ENCODE data around the gene LNPEP. TPM values are rescaled to one million over a fixed set of nuclear protein-coding genes. Genes with fewer than 3 reads are reported as not detected.

LNPEP gene
- total and polyA plus RNA-seq, 10 of the 15 experiments (the other 5 are each of a cell fraction or from before 2014, with no cell fraction given), result 5.6 to 54.9 (median 25.0) TPM

DNA sequence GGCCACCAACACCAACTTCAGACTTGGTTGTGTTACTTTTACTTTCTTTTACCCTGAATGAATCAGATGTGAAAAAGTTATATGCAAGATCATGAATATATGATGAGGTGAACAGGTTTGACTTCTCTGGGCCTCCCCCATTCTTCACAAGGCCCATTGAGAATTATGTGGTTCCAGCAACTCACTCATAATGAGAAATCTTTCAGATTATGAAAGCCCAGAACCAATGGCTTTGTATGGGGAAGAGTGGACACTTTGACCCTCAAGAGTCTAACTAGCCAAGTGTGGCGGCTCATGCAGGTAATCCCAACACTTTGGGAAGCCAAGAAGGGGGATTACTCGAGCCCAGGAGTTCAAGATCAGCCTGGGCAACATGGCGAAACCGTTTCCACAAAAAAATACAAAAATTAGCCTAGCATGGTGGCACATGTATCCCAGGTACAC, 16.1 kb upstream of the LNPEP start (continued):
- TF ChIP-seq, protein P1, sequence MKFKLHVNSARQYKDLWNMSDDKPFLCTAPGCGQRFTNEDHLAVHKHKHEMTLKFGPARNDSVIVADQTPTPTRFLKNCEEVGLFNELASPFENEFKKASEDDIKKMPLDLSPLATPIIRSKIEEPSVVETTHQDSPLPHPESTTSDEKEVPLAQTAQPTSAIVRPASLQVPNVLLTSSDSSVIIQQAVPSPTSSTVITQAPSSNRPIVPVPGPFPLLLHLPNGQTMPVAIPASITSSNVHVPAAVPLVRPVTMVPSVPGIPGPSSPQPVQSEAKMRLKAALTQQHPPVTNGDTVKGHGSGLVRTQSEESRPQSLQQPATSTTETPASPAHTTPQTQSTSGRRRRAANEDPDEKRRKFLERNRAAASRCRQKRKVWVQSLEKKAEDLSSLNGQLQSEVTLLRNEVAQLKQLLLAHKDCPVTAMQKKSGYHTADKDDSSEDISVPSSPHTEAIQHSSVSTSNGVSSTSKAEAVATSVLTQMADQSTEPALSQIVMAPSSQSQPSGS (IDR thresholded peaks at IDR 0.05; ENCODE audit: low read length), result peak; percentile 96
- TF ChIP-seq TCF3 (IDR thresholded peaks at IDR 0.05; ENCODE audit: borderline replicate concordance, insufficient read depth, low read depth, low read length) (no peak), POLR2A (IDR thresholded peaks at IDR 0.05; ENCODE audit: low read depth, low read length) (no peak), EED (IDR thresholded peaks at IDR 0.05; ENCODE audit: low read depth) (peak; percentile 83), LARP7 (IDR thresholded peaks at IDR 0.05) (no peak), ETV6 (conservative IDR thresholded peaks at IDR 0.05 in 1 of 2, IDR thresholded peaks at IDR 0.05 in 1 of 2; ENCODE audit: borderline replicate concordance in 1 of 2, low read depth in 1 of 2) (peak in 1 of 2 experiments; percentile 58; a peak in 1 of 4 replicates), MXI1 (IDR thresholded peaks at IDR 0.05; ENCODE audit: low read depth, low read length) (no peak), NFYA (IDR thresholded peaks at IDR 0.05; ENCODE audit: borderline replicate concordance, low read depth, low read length) (no peak), NFIC (IDR thresholded peaks at IDR 0.05; ENCODE audit: low read depth, low read length) (peak; percentile 87), CBX5 (IDR thresholded peaks at IDR 0.05; ENCODE audit: low read depth) (peak; percentile 66; the same call in 1 of the 2 replicates), ZNF217 (IDR thresholded peaks at IDR 0.05) (peak; percentile 24; the same call in 1 of the 2 replicates), TCF7 (IDR thresholded peaks at IDR 0.05; ENCODE audit: borderline replicate concordance) (no peak), RBBP5 (conservative IDR thresholded peaks at IDR 0.05) (no peak), WRNIP1 (IDR thresholded peaks at IDR 0.05; ENCODE audit: borderline replicate concordance, low read depth, low read length) (no peak), MYB (IDR thresholded peaks at IDR 0.05; ENCODE audit: borderline replicate concordance, low read depth, low read length) (no peak), ATF7 (IDR thresholded peaks at IDR 0.05; ENCODE audit: low read depth) (peak; percentile 67), HDAC6 (IDR thresholded peaks at IDR 0.05; ENCODE audit: unreplicated experiment) (no peak), CBX3 (IDR thresholded peaks at IDR 0.05; ENCODE audit: borderline replicate concordance, low read depth) (no peak), IRF4 (IDR thresholded peaks at IDR 0.05; ENCODE audit: low read depth, low read length) (peak; percentile 72), NFYB (IDR thresholded peaks at IDR 0.05; ENCODE audit: insufficient read depth, low read depth, low read length) (no peak)
- TF ChIP-seq, protein P2, sequence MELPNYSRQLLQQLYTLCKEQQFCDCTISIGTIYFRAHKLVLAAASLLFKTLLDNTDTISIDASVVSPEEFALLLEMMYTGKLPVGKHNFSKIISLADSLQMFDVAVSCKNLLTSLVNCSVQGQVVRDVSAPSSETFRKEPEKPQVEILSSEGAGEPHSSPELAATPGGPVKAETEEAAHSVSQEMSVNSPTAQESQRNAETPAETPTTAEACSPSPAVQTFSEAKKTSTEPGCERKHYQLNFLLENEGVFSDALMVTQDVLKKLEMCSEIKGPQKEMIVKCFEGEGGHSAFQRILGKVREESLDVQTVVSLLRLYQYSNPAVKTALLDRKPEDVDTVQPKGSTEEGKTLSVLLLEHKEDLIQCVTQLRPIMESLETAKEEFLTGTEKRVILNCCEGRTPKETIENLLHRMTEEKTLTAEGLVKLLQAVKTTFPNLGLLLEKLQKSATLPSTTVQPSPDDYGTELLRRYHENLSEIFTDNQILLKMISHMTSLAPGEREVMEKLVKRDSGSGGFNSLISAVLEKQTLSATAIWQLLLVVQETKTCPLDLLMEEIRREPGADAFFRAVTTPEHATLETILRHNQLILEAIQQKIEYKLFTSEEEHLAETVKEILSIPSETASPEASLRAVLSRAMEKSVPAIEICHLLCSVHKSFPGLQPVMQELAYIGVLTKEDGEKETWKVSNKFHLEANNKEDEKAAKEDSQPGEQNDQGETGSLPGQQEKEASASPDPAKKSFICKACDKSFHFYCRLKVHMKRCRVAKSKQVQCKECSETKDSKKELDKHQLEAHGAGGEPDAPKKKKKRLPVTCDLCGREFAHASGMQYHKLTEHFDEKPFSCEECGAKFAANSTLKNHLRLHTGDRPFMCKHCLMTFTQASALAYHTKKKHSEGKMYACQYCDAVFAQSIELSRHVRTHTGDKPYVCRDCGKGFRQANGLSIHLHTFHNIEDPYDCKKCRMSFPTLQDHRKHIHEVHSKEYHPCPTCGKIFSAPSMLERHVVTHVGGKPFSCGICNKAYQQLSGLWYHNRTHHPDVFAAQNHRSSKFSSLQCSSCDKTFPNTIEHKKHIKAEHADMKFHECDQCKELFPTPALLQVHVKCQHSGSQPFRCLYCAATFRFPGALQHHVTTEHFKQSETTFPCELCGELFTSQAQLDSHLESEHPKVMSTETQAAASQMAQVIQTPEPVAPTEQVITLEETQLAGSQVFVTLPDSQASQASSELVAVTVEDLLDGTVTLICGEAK (IDR thresholded peaks at IDR 0.05; ENCODE audit: borderline replicate concordance), result no peak
- TF ChIP-seq, protein P3, sequence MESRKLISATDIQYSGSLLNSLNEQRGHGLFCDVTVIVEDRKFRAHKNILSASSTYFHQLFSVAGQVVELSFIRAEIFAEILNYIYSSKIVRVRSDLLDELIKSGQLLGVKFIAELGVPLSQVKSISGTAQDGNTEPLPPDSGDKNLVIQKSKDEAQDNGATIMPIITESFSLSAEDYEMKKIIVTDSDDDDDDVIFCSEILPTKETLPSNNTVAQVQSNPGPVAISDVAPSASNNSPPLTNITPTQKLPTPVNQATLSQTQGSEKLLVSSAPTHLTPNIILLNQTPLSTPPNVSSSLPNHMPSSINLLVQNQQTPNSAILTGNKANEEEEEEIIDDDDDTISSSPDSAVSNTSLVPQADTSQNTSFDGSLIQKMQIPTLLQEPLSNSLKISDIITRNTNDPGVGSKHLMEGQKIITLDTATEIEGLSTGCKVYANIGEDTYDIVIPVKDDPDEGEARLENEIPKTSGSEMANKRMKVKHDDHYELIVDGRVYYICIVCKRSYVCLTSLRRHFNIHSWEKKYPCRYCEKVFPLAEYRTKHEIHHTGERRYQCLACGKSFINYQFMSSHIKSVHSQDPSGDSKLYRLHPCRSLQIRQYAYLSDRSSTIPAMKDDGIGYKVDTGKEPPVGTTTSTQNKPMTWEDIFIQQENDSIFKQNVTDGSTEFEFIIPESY (IDR thresholded peaks at IDR 0.05), result no peak

Data from GM12878 (cell line).